GM21447 (cell line): ENCODE data around the gene TRIM33.
"Not testable (repeated sequence)": the region's sequence is repeated elsewhere in the genome, so short reads cannot be mapped to it uniquely, and the experiment has no call there.

Source experiments
- ATAC-seq: cut with Tn5 transposase; IDR thresholded peaks from one replicate; pipeline ENCODE4 v1.9.1; 2021; ENCODE audit not compliant: unreplicated experiment

Gene TRIM33

DNA sequence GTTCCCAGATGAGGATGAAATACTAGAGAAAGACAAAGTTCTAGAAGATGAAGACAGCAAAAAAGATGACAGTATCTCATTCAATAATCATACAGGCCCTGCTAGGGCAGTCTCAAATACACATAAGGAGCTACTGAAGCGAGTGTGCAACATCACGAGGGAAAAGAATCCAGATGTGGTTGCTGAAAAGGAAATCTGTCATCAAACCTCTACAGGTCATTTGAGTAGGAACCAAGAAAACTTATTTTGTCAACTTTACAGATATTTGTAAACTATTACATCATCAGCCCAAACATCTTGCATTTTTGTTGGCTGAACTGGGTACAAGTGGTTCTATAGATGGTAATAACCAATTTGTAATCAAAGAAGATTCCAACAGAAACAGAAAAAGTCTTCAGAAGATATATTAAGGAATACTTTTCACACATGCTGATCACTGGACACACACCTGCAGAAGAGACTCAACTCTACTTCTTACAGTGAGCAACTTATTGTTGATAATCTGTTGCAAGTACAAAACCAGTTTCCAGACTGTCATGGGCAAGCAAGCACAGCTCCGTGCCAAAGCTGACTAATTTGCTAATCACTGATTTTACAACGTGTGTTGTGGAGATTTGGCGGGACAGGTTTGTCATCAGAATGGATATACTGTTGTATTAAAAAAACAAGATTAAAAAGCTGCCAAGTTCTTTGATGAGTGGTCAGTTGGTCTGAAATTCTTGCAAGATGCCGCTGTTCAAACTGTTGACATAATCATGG is 42.1 kb downstream of the TRIM33 start:
- ATAC-seq, result no peak

DNA sequence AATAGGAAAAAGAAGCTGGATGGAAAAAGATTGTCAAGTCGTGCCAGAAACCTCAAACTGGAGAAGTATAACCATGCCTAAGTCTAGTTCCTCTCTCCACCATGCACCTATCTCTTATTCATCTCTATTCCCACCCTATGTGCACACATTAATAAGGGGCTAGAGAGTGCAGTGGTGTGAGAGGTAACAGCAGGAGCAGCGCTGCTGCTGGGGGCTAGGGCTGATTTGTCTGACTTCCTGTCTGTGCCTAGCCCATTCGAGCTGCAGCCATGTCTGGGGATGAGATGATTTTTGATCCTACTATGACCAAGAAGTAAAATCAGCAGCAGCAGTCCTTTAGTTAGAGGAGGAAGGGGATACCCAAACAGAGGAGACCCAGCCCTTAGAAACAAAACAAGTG is 43.0 kb downstream of the TRIM33 start:
- no peak for ATAC-seq

DNA sequence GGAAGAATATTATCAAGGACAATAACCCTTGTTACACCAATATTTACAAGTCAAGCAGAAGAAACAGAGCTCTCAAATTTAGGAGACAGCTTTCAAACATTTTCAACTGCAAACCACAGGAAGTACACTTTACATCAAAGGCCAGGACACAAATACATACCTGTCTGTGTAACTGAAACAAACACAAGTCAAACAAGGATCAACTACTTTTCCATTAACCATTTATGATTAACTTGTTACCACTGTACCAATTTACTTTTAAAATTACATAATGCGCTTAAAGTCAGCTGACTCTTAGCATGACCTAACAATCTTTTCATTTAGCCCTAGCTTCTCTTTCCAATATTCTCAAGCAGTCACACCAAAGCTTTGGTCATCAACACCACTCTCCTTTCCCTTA is 43.5 kb downstream of the TRIM33 start:
- ATAC-seq, result no peak

- ATAC-seq, result no peak
Measured at GRCh38 chr1:114466334-114467014, 44.5 kb downstream of the TRIM33 start.

GRCh38 chr1:114462963-114463362 is 48.0 kb downstream of the TRIM33 start:
- no peak for ATAC-seq

DNA sequence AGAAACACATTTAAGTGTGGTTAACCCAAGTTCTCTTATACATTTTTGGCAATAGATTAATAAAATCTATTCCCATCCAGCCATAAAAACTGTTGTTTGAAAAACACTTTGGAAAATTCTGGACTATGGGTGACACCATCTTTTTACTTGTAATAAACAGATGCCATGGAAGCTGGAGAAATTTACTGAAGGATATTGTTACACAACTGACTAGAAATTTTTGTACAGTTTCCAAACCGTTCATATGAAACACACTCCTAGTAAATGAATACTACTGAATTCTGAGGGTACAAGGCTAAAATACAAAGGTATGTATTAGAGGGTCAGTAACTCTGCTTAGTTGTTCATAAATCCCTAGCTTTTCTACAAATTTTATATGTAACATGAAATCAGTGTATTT is 48.7 kb downstream of the TRIM33 start:
- ATAC-seq, result no peak

GRCh38 chr1:114458237-114458777 is 52.7 kb downstream of the TRIM33 start:
- no peak for ATAC-seq

DNA sequence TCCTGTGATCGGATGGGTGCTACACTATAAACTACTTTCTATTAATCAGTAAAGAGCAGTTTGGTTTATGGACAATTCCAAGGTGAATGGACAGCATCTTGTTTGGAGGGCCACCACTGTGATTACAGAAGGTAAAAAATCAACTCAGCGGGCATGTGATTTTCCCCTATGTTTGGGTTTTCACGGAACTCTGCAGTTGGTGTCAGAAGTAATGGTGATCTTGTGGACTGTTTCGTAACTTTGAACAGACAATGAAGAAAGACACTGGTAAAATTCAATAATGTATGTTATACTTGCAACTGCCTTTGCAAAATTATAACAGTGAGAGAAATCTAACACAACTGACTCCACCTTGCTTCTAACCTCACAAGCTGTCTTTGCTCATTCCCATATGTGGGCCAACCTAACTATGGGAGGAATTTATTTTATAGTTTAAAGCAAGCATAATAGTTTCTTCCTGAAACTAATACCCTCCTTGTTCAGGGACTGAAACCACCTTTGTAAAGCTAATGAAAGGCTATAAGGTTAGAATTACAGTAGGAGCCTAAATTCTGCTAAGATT is 53.2 kb downstream of the TRIM33 start:
- ATAC-seq, result no peak

DNA sequence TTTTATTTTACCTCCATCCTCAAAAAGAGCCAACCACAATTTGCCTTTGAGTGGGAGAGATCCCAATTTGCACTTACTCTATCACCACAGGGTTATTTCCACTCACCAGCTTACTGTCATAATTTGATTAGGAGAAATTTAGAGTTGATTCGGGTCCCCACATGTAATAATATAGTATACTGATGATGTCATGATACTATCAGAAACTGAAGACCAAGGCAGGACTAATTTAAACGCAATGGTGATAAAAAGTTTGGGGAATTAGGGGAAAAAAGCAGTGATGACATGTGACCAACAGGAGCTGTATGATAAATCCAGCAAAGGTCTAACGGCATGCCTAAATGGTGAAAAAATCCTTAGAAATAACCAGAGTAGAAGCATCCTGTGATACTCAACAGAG is 54.4 kb downstream of the TRIM33 start:
- no peak for ATAC-seq

- ATAC-seq, result no peak
Measured at GRCh38 chr1:114455102-114455785, 55.8 kb downstream of the TRIM33 start.

DNA sequence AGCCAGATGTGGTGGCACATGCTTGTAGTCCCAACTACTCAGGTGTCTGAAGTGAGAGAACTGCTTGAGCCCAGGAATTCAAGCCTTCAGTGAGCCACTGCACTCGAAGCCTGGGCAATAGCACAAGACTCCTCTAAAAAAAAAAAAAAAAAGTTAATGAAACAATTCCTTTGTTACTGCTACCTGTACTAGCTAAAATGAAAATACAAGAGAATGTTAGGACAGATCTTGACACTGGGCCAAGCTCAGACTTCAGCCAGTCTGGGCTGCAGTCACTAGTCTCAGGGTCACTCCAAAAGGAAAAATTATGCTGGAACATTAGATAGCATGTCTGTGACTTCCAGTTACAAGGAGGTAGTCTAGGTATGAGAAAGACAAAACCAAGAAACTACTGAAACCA is 56.5 kb downstream of the TRIM33 start:
- no peak for ATAC-seq

GRCh38 chr1:114453361-114453784 is 57.6 kb downstream of the TRIM33 start:
- no peak for ATAC-seq

GRCh38 chr1:114448370-114449036 is 62.5 kb downstream of the TRIM33 start:
- ATAC-seq, result no peak

- ATAC-seq, result no peak
Measured at GRCh38 chr1:114446198-114446597, 64.8 kb downstream of the TRIM33 start.

DNA sequence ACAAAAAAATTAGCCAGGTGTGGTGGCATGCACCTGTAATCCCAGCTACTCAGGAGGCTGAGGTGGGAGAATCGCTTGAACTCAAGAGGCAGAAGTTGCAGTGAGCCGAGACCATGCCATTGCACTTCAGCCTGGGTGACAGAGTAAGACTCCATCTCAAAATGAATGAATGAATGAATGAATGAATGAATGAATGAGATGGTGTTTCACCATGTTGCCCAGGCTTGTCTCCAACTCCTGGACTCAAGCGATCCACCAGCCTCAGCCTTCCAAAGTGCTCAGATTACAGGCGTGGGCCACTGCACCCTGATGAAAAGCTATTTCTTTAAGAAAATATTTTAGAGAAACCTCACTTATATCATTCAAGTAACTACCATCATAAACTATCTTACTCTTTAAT is 67.8 kb downstream of the TRIM33 start:
- not testable (repeated sequence) for ATAC-seq

DNA sequence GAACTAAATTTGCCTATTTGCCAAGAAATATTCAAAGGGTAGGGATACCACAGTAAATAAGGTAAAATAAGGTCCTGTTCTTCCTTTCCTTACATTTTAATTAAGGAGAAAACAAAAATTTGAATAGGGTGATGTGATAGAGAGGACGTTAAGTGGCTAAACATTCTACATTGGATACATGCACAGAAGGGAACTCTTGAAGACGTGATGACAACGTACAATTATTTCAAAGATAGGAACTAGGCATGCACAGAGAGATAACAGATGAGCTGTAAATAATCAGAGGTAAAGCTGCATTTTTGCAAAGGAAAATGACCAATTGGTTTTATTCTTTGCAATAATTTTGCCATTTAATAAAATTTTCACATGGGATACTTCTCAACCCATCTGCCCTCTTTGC is 69.7 kb downstream of the TRIM33 start:
- no peak for ATAC-seq

DNA sequence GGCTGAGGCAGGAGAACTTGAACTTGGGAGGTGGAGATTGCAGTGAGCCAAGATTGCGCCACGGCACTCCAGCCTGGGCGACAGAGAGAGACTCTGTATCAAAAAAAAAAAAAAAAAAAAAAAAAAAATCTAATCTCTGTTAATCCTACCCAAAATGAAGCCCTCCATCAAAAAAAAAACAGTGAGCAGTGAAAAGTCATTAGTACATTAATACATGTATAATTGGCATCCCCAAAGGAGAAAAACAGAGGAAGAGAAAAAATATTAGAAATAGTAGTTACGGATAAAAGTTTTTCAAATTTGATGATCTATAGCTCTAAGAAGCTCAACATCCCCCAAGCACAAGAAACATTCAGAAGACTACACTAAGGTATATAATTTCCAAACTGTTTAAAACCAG is 71.6 kb downstream of the TRIM33 start:
- ATAC-seq, result no peak

DNA sequence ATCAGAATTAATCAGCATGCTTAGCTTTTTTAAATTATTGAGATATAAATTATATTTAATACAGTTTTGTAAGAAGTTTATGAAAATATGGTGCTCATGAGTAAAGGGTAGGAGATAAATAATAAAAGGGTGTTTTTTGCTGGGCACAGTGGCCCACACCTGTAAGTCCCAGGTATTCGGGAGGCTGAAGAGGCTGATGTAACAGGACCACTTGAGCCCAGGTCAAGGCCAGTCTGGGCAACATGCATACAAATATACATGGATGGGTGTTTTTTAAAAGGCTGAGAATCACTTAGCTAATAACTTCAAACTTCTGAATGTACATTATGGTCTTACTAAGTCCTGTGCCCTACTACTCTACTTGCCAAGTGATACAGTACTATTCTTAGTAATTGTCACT is 73.2 kb downstream of the TRIM33 start:
- ATAC-seq, result no peak

DNA sequence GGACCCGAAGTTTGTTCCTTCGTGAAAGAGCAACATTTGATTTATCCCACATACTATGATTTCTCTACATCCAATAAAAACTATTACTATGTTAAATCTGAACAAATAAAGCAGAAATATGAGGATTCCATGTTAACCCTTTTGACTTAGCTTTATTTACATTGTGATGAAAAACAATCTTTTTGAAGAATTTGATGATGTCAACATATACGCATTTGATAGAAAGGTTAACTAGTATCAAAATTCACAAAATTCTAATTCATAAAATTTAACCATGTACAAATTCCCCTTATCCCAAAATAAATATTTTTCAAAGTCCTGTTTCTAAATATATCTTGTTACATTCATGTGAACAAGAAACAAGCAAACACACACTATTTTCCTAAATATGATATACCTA is 74.2 kb downstream of the TRIM33 start:
- ATAC-seq, result no peak

- no peak for ATAC-seq
Measured at GRCh38 chr1:114435088-114435715, 75.8 kb downstream of the TRIM33 start.
